SH-SY5Y (cell line): ENCODE data around the gene ACO1.

Experiments used
- GATA2 ChIP-seq: IDR thresholded peaks from 2 replicates; pipeline ENCODE4 v1.6.1; 2011; ENCODE audit warnings: mild to moderate bottlenecking, low read depth, low read length
- GATA3 ChIP-seq: IDR thresholded peaks from 2 replicates; pipeline ENCODE4 v1.6.1; 2011; ENCODE audit warnings: low read depth, mild to moderate bottlenecking, low read length, moderate library complexity

- TF ChIP-seq GATA3 = no peak
- no peak for TF ChIP-seq GATA2
Observed at GRCh38 chr9:32339424-32339823, 45.0 kb upstream of the ACO1 start.
